ENCODE measurements around the gene CYP11A1. TPM values are rescaled to one million over a fixed set of nuclear protein-coding genes. Genes with fewer than 3 reads are reported as not detected.

Gene CYP11A1
- total and polyA plus RNA-seq, 10 of the 15 experiments (the other 5 are each of a cell fraction or from before 2014, with no cell fraction given), result 0.11 to 1.2 (median 0.23) TPM; not detected in 5

DNA sequence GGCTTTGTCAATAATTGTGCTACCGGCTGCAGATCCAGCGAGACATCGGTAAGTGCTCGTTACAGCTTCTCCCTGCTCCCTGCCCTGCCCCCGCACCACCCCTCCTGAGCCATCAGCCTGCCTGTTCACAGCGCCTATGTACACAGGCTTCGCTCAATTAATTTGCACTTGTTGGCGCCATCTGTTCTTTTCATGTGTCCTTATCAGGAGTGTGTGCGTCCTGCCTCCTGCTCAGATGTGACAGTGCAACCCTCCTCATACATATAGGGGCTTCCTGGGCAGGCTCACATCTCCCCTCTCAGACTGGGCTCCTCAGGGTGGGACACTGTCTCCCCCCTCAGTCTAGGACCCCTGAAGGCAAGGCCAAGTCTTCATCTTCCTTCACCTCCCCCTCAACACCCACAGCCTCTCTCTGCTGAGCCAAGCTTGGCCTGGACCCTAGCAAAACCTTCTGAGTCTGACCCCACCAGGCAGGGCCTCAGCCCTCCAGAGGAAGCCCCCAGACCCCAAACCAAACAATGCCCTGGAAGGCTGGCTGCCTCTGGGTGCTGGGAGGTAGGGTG, 54.9 kb downstream of the CYP11A1 start (continued):
- TF ChIP-seq, protein P1, sequence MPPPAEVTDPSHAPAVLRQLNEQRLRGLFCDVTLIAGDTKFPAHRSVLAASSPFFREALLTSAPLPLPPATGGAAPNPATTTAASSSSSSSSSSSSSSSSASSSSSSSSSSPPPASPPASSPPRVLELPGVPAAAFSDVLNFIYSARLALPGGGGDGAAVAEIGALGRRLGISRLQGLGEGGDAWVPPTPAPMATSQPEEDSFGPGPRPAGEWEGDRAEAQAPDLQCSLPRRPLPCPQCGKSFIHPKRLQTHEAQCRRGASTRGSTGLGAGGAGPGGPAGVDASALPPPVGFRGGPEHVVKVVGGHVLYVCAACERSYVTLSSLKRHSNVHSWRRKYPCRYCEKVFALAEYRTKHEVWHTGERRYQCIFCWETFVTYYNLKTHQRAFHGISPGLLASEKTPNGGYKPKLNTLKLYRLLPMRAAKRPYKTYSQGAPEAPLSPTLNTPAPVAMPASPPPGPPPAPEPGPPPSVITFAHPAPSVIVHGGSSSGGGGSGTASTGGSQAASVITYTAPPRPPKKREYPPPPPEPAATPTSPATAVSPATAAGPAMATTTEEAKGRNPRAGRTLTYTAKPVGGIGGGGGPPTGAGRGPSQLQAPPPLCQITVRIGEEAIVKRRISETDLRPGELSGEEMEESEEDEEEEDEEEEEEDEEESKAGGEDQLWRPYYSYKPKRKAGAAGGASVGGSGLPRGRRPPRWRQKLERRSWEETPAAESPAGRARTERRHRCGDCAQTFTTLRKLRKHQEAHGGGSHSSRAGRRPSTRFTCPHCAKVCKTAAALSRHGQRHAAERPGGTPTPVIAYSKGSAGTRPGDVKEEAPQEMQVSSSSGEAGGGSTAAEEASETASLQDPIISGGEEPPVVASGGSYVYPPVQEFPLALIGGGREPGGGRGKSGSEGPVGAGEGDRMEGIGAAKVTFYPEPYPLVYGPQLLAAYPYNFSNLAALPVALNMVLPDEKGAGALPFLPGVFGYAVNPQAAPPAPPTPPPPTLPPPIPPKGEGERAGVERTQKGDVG (CRISPR knock-in tag; IDR thresholded peaks at IDR 0.05), result no peak
- TF ChIP-seq ATF7 (IDR thresholded peaks at IDR 0.05; ENCODE audit: low read depth), result no peak

DNA sequence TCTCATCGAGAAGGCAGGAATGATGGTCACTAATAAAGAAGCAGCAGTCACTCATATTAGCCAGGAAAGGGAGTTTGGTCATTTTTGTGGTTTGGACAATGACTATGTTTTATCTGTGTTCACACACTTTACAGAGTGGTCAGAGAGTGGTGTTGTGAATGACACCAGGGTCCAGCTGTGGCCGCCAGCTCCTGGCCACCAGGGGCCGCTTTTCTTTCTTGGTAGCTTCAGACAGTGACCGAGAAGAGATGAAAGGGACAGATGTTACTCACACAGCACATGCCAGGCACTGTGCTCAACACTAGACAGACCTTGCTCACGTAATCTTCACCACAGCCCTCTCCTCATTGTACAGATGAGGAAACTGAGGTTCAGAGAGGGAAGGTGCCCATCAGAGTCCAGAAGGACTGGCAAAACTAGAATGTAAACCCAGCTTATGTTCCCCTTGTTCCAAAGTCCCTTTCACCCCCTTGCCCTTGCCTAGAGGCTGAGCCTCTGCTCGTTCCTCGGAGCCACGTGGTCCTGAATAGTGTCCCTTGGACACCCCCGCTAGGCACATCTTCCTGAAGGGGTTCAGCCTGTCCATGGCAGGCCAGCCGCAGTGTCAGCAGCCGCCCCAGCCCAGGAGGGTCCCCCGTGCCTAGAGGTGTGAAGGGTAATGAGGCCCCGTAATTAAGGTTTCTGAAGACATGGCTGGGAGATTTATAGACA, 55.6 kb downstream of the CYP11A1 start:
- Histone ChIP-seq H3K4me1 (ENCODE audit: control insufficient read depth, insufficient read depth, low read length) (peaks cover 20% of the 10 kb centered on the region), H3K4me3 (no peak overlapping the region), H3K27ac (ENCODE audit: control insufficient read depth, insufficient read depth) (no peak overlapping the region), H3K4me2 (ENCODE audit: control insufficient read depth, insufficient read depth) (no peak overlapping the region), H2AFZ (ENCODE audit: control insufficient read depth, low read depth, low read length) (no peak overlapping the region), H4K20me1 (ENCODE audit: control insufficient read depth, insufficient read depth) (no peaks in the 10 kb centered on the region), H3K9me3 (replicated peaks; ENCODE audit: control insufficient read depth, insufficient read depth, low read length) (no peaks in the 10 kb centered on the region), H3K79me2 (ENCODE audit: control insufficient read depth, insufficient read depth, low read length) (no peaks in the 10 kb centered on the region), H3K27me3 (replicated peaks in 1 of 2; ENCODE audit: control insufficient read depth in 2 of 2, insufficient read depth in 2 of 2, low read length in 1 of 2) (no peaks in the 10 kb centered on the region; a peak in 1 of 4 replicates), H3K9ac (ENCODE audit: control insufficient read depth, insufficient read depth, low read length) (no peak overlapping the region), H3K36me3 (ENCODE audit: control insufficient read depth in 2 of 2, insufficient read depth in 2 of 2, low read length in 1 of 2) (no peaks in the 10 kb centered on the region)
- ChIA-PET POLR2A (no interaction called here), SMC1A (ENCODE audit: uncharacterized antibody, unreplicated experiment) (interaction anchor here (1.9 kb wide), 1 partner anchor 9 kb away, joined by 23 read pairs; no protein-coding TSS in a partner anchor), CTCF (interaction anchor here (1.0 to 6.6 kb wide), 5 partner anchors 9 to 339 kb away, joined by 3 to 147 read pairs (median 4); no protein-coding TSS in a partner anchor), RAD21 (ENCODE audit: unreplicated experiment) (interaction anchor here (1.6 kb wide), 2 partner anchors 8 to 10 kb away, joined by 9 to 12 read pairs; no protein-coding TSS in a partner anchor)
- in situ Hi-C loops (cut with MboI) (no loop called here), intact Hi-C loops (cut with micrococcal nuclease; ENCODE audit: unreplicated experiment) (no loop called here)
- no peak for DNase-seq (ENCODE audit: low read depth, low spot score)
- 49% methylated on average over 13 of the region's 13 CpGs for WGBS (ENCODE audit: insufficient coverage, insufficient replicate concordance, low lambda C conversion rate, missing lambda C conversion rate)
- no peak for FAIRE-seq
- peak; percentile 60 for ATAC-seq
- TF ChIP-seq SMC3 (IDR thresholded peaks at IDR 0.05; ENCODE audit: borderline replicate concordance, low read length) (peak; percentile 56; the same call in 1 of the 2 replicates), GABPA (IDR thresholded peaks at IDR 0.05; ENCODE audit: low read depth) (no peak), PML (IDR thresholded peaks at IDR 0.05; ENCODE audit: low read length) (no peak), RAD21 (IDR thresholded peaks at IDR 0.05; ENCODE audit: insufficient read depth, low read depth, low read length) (peak; percentile 17; the same call in 1 of the 2 replicates)
- TF ChIP-seq, protein P2, sequence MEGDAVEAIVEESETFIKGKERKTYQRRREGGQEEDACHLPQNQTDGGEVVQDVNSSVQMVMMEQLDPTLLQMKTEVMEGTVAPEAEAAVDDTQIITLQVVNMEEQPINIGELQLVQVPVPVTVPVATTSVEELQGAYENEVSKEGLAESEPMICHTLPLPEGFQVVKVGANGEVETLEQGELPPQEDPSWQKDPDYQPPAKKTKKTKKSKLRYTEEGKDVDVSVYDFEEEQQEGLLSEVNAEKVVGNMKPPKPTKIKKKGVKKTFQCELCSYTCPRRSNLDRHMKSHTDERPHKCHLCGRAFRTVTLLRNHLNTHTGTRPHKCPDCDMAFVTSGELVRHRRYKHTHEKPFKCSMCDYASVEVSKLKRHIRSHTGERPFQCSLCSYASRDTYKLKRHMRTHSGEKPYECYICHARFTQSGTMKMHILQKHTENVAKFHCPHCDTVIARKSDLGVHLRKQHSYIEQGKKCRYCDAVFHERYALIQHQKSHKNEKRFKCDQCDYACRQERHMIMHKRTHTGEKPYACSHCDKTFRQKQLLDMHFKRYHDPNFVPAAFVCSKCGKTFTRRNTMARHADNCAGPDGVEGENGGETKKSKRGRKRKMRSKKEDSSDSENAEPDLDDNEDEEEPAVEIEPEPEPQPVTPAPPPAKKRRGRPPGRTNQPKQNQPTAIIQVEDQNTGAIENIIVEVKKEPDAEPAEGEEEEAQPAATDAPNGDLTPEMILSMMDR (IDR thresholded peaks at IDR 0.05 in 2 of 3, conservative IDR thresholded peaks at IDR 0.05 in 1 of 3; ENCODE audit: control insufficient read depth in 2 of 3, extremely low read depth in 1 of 3, insufficient read depth in 1 of 3, low read depth in 3 of 3, low read length in 3 of 3), result peak; percentile 37 to 45 (median 41); a peak in 5 of 6 replicates
- no TSS peak for BruUV-seq (replicated peaks)
